ENCODE data around the gene TBC1D13.
"Not testable (repeated sequence)": the region's sequence is repeated elsewhere in the genome, so short reads cannot be mapped to it uniquely, and the experiment has no call there.

Gene TBC1D13

DNA sequence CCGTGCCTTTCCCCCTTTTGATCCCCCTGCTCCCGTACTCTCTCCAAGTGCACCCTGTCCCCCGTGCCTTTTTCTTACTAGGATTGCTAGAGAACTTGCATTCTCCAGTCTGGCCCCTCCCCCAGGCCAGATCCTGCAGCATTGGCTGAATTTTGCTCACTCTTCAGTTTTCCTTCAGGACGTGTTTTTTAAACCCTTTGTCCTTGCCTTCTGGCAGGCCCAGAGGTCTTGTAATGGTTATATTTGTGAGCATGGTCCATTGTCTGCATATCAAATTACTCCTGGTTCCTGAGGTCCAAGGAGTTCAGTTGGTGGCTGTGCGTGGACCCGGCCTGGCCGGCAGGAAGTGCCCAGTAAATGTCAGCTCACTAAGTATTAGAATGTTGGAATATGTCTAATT is 606 bp downstream of the TBC1D13 start:
- no peak for ATAC-seq

DNA sequence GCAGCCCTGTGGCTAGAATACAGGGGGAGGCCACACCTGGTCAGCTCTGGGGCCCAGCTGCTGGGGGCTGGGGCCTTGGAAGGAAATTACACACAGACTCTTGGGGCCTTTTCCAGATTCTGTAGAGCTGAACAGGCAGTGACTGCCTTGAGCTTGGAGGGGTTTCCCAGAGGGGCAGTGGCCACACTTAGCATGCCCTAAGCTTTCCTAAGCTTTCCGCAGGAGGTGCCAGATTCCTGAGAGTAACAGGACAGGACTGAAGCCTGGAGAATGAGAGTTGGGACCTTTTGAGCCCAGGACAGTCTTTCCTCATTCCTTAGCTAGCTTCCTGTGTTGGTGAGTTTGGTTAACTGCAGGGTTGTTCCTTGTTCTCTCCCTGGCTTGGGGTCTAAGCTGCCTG is 1.4 kb downstream of the TBC1D13 start:
- ATAC-seq, result no peak

DNA sequence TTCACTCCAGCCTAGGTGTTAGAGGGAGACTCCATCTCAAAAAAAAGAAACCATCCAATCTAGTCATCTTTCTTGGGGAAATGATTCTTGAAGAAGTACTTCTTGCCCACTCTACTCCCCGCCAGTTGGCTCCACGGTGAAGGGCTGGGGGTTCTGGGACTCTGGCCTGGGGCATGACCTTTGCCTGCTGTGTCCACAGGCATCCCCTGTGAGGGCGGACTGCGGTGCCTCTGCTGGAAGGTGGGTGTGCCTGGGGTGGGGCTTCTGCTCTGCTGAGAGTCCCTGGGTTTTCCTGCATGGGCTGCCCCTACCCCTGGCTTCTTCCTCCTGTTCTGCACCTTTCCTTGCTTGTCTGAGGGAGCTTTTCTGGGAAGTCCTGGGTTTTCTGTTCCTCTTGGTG is 3.5 kb downstream of the TBC1D13 start:
- no peak for ATAC-seq

DNA sequence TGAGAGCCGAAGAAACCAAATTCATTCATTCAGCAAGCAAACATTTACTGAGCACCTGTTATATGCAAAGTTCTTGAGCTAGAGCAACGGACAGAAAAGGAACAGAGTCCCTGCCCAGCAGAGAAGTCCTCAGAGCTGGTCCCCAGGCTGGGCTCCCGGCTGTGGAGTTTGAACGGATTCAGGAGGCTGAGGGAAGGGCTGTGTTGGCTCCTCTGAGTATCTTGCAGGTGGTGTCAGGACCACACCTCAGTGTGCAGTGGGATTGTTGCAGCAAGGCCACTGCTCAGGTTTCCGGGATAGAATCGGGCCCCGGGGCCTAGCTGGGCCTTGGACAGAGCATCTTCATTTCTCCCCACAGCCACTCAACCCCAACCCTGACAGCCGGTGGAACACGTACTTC is 5.1 kb downstream of the TBC1D13 start:
- ATAC-seq, result no peak

DNA sequence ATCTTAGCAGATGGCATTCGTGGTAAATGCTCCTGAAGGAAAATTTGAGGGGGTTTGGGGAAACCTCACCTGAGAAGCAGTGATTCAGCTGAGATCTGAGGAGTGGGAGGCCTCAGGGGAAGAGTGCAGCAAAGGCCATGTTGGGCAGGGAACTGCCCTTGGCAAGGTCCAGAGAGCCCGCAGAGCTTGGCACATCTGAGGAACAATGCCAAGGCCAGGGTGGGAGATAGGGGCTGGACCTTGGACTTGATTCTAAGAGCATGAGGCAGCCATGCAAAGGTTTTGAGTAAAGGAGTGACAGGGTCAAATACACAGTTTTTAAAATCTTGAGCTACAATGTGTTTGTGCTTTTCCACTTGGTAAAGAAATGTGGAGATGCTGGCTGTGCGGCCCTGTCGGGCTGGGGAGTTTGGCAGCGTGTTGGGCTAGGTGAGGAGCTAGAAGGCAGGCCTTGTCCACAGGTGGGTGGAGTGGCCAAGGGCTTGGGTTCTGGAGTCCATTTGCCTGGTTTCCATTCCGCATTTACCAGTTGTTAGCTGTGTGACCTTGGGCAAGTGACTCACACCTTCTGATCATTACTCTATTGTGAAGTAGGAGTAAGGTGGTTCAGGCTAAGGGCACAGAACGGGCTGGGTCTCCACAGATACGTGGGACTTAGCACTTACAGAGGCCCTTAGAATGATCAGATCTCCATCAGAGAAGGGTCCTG is 6.1 kb downstream of the TBC1D13 start:
- ATAC-seq, result no peak

DNA sequence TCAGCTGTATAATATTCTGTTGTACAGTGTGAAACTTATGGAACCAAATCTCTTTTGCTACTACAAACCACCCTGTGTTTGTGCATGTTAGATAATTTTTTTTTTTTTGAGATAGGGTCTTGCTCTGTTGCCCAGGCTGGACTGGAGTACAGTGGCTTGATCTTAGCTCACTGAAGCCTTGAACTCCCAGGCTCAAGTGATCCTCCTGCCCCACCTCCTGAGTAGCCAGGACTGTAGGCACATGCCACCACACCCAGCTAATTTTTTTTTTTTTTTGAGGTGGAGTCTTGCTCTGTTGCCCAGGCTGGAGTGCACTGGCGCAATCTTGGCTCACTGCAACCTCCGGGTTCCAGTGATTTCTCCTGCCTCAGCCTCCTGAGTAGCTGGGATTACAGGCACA is 7.9 kb downstream of the TBC1D13 start:
- not testable (repeated sequence) for ATAC-seq

DNA sequence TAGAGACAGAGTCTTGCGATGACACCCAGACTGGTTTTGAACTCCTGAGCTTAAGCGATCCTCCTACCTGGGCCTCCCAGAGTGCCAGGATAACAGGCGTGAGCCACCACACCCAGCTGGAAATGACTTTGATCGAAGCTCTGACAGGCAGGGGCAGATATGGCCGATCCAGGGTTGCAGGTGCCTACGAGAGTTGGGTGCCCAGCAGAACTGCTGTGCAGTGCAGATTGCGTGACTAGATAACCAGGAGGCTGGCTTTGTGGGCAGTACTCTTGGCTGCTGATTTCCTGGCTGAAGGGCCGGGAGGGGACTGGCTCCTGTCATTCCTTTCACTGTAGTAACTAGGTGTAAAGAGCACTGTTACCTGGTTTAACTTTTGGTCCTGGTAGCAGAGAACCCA is 11.8 kb downstream of the TBC1D13 start:
- peak in 1 of 2 donors; percentile 7 for ATAC-seq

DNA sequence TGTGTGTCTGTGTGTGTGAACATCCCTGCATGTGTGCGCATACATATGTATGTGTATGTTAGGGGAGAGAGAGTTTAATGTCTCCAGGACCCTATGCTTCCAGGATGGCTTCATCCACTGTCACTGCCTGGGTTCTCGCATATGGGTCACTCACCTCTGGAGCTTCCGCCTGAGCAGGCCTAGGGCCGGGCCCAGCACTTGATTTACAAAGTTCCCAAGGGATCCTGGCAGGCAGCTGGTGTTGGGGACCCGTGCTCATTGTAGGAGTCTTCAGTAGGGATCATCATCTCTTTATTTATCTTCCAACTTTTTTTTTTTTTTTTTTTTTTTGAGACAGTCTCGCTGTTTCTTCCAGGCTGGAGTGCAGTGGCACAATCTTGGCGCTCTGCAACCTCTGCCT is 13.0 kb downstream of the TBC1D13 start:
- ATAC-seq, result no peak

DNA sequence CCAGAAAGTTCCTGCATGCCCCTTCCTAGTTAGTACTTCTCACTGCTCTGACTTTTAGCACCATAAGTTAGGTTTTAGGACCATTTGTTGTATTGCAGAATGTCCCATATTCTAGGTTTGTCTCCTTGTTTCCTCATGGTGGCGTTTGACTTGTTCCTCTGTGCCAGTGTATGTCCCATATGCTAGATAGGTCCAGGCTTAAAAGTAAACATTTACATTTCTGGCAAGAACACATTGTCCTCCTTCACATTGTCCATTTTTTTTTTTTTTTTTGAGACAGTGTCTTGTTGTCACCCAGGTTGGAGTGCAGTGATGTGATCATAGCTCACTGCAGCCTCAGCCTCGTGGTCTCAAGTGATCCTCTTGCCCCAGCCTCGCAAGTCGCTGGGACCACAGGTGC is 15.4 kb downstream of the TBC1D13 start:
- no peak for ATAC-seq

DNA sequence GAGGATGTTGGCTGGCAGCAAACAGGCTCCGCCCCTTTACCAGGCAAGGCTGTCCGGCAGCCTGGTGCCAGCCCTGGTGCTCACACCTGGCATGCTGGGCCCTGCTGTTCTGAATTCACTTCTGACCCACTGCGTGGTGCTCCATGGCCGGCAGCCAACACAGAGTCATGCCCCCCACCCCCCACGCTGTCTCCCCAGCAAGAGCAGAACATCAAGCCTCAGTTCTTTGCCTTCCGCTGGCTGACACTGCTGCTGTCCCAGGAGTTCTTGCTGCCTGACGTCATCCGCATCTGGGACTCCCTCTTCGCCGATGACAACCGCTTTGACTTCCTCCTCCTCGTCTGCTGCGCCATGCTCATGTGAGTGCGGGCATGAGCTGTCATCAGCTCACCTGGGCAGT is 18.6 kb downstream of the TBC1D13 start:
- ATAC-seq, result no peak

DNA sequence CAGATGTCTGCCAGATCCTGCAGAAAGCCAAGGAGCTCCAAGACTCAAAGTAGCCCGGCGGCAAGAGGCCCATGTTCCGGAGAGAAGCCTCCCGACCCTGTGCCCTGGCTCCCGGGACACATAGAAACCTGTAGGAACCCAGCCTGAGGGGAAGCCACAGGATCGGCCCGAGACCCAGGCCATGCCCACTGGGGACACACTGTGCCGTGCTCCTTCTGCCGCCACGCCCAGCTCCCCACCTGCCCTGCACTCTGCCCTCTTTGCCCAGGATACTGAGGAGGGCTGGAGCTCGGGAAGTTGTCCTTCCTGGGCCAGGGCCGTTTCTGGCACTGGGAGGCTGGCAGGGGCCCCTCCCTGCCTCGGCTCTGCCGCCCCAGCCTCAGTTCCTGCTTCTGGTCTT is 20.8 kb downstream of the TBC1D13 start:
- no peak for ATAC-seq

DNA sequence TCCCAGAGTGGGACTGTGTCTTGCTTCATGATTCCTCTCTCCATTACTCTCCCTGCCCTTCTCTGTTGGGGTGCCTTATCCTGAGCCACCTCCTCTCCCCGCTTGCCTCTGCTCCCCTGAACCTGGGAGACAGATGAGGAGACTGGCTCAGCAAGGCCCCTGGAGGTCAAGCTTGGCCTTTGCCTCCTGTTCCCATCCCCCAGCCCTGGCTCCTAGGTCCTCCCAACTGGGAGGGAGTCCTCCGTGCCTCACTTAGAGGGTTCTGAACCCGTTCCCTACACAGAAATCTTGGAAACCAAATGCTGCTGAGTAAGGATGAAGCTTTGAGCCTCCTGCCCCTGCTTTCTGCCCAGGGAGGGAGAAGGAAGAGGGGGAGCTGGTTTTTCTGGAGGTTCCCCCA is 21.5 kb downstream of the TBC1D13 start:
- no peak for ATAC-seq

DNA sequence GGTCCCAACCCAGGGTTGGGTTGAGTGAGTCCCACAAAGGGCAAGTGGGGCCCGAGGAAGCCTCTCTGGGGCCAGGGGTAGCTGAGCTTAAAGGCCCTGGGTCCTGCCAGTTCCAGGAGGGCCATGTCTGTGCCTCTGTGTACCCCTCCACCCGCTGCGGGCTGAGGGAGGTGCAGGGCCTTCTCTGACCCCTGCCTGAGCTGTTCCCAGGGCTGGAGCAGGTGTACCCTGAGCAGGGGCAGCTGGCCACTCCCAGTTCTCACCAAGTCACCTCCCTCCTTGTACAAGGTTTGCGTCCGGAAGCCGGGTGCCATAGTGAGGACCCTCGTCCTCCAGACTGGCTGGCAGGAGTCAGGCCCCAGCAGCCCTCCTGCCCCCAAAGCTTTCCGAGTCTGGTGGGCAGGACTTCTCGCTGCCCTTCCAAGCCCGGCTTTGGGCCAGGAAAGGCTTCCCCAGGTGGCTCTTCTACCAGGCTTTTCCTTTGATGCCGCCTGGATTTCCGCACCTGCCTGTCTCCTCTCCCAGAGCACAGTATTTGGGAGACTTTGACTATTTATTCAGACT is 22.1 kb downstream of the TBC1D13 start:
- ATAC-seq, result no peak

DNA sequence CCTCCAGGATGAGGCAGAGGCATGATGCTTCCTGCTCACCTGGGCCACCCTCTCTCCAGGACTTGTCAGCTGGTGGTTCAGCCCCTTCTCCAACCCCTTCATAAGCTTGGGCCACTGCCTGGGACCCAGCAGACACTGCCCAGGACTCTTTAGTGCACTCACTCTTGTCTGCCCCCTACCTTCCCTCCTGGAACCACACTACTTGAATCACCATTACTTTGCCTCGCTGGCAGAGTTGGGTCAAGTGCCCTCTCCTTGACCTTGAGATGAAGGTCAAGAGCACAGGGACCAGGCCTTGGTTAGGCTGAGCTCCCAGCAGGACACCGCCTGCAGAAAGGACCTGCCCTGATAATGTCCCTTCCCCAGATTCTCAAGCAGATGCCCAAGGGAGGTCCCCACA is 22.8 kb downstream of the TBC1D13 start:
- no peak for ATAC-seq

DNA sequence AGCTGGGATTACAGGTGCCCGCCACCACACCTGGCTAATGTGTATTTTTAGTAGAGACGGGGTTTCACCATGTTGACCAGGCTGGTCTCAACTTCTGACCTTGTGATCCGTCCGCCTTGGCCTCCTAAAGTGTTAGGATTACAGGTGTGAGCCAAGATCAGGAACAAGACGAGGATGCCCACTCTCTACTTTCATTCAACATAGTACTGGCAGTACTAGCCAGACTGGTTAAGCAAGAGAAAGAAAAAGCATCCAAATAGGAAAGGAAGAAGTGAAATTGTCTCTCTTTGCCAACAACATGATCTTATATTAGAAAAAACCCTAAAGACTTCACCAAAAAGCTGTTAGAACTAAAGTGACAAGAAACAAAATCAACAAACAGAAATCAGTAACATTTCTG is 23.8 kb downstream of the TBC1D13 start:
- ATAC-seq, result no peak

DNA sequence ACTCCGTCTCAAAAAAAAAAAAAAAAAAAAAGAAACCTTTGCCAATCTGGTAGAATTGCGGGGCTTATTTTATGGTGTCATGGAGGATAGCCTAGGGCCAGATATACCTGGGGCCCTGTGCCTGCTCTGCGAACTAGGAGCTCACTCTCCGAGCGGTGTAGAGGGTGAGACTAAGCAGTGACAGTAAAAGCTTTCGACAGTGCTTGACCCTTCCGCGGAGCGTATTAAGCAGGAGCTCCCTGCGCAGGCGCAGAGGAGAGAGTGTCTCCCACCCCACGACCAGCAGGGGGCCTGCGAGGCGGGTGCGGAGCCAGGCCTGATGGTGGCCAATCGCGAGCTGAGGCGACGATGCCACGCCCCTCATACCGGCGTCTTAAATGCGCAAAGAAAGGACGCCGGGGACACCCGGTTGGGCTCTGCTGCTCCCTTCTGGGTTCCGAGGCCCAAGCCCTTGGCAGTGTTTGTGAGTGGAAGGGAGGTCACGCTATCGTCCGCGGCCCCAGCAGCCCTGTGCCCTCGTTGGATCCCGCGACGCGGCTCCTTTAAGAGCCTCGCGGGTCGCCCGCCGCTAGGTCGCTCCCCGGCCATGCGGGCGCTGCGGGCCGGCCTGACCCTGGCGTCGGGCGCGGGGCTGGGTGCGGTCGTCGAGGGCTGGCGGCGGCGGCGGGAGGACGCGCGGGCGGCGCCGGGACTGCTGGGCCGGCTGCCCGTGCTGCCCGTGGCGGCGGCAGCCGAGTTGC is 31.2 kb downstream of the TBC1D13 start, which contains the start of gene ENDOG:
Gene ENDOG (plus strand): TSS at position 402 of the 740 bp plus-strand sequence. CDS start 185 bp downstream, at position 587.
- peak; percentile 91 to 92 for ATAC-seq

DNA sequence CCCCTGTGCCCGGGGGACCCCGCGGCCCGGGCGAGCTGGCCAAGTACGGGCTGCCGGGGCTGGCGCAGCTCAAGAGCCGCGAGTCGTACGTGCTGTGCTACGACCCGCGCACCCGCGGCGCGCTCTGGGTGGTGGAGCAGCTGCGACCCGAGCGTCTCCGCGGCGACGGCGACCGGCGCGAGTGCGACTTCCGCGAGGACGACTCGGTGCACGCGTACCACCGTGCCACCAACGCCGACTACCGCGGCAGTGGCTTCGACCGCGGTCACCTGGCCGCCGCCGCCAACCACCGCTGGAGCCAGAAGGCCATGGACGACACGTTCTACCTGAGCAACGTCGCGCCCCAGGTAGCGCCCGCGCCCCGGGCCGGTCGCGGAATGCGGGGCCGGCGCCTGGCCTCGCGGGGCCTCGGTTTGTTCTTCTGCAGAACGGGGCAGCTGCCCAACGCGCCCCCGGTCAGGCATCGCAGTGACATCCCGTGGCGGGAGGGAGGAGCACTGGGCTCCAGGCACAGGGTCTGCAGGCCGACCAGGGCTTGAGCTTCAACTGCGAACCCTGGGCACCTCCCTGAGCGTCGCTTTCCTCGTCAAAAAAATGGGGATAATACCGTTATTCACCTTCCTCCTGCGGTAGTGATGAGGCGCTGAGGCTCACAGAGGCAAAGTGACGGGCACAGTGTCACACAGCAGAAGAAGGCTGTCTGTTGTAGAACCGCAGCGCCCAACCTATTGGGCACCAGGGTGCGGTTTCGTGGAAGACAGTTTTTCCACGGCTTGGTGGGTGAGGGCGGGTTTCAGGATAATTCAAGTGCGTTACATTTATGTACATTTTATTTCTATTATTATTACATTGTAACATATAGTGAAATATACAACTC is 32.0 kb downstream of the TBC1D13 start:
- peak; percentile 44 to 45 for ATAC-seq

DNA sequence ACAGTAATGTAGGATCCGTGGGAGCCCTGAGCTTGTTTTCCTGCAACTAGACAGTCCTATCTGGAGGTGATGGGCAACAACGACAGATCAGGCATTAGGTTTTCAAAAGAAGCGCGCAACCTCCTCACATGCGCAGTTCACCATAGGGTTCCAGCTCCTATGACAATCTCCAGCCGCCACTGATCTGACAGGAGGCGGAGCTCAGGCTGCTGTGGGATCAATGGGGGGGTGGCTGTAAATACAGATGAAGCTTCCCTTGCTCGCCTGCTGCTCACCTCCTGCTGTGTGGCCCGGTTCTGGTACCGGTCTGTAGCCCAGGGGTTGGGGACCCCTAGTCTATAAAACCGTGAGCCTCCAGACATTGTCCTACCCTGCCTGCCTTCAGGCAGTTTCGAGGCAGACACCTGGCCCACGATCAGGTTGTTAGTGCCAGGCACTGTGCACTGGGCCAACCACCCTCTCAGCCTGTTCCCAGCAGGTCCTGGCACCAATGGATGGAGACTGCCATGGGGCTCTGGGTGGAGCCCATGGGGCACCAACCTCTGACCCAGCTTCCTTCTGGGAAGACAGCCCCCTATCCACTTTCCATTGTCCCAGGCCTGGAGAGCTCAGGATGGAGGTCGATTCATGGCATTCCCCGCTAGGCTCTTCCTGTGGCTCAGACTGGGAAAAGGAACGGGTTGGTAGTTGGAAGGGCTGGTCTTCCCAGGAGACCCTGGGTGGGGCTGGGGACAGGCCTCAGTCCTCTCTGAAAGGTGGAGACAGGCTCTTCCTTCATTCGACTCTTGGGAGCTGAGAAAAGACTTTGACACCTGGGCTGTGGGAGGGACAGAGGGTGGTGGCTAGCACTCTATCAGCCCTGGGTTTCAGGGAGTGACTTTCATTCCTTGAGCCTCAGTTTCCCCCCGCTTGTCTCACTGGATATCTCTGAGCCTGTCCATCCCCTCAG is 32.9 kb downstream of the TBC1D13 start:
- no peak for ATAC-seq

DNA sequence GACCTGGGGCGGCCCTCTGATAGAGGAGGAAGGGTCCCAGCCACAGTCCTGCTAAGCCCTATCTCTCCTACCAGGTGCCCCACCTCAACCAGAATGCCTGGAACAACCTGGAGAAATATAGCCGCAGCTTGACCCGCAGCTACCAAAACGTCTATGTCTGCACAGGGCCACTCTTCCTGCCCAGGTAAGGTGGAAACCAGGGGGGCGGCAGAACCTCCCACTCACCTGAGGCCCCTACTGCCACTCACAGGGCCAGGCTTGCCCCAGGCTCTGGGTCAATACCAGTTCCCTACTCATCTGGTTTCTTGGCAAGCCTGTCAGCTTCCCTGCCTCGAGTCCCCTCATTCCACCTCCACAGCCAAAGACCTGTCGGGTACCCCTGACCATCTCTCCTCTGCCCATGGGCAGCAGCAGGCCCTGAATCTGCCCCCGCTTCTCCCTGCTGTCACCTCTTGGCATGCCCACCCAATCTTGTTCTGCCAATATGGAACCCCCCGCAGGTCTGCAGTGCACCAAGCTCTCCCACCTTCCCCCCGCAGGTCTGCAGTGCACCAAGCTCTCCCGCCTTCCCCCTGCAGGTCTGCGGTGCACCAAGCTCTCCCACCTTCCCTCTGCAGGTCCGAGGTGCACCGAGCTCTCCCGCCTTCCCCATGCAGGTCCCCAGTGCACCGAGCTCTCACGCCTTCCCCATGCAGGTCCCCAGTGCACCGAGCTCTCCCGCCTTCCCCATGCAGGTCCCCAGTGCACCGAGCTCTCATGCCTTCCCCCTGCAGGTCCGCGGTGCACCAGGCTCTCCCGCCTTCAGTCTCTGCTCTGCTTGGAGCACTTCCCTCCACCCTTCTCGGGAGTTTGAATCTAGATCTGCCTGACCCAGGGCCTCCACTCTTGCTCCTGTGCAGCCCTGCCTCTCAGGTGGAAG is 33.9 kb downstream of the TBC1D13 start:
- no peak for ATAC-seq

DNA sequence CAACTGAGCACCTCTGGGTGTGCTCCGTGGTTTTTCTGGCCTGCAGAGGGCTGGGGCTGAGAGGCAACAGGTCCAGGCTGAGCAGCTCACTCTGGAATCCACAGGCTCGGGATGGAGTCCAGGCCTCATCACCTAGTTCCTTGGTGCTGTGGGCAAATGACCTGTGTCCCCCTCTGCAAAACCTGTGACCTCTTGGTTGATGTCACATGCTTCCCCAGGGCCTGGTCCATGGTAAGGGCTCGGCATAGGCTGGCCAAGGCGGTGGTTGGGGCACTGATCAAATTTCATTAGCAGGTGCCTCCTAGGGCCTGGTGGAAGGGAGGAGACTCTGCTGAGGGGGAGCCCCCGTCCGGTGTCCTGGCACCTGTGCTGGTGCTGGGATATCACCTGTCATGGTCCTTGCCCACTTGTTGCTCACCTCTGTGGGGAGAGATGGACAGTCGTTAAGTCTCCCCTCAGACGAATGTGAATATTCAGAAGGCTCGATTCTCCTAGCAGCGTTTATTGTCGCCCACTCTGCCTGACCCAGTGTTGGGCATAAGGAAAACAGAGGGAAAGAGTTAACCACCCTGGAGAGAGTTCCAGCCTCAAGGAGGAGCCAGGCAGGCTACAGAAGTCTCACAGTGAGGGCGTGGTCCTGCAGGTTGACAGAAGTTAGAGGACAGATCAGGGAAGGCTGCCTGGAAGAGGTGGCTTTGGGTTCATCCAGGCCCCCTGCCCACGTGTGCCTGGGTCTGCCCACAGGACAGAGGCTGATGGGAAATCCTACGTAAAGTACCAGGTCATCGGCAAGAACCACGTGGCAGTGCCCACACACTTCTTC is 34.7 kb downstream of the TBC1D13 start:
- no peak for ATAC-seq
